H54 (cell line): Measurements from ENCODE around the gene ADAMTS12.

Experiments
- DNase-seq: peaks from one replicate; pipeline ENCODE4 v3.0.0; 2011; ENCODE audit warnings: low spot score, mixed read lengths; ENCODE audit not compliant: insufficient read length
- FAIRE-seq: peaks from 3 replicates; lab custom pipeline; 2011; peaks lifted over from hg19 to GRCh38; lab: Jason Lieb, UNC
- POLR2A ChIP-seq: IDR thresholded peaks from 2 replicates; pipeline ENCODE4 v1.6.1; 2011; ENCODE audit warnings: low read depth, mild to moderate bottlenecking, low read length

Gene ADAMTS12

DNA sequence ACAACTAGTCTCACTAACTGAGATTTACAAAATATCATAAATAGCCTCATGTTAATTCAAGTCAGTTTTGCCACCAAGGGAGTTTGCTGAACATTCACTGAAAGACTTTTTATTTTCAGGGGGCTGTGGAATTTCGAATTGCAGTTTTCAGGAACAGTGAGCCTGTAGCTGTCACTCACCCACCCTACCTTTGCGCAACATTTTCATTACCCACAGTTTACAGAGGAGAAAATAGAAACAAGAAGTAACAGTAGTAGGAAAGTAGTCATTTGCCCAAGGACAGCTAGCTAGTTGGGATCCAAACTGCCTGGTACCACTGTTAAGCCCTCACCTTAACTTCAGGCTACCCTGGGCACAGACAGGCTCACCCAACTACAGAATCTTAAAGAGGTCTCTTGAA, 154.1 kb downstream of the ADAMTS12 start:
- no peak for TF ChIP-seq POLR2A
- no peak for FAIRE-seq
- no peak for DNase-seq

DNA sequence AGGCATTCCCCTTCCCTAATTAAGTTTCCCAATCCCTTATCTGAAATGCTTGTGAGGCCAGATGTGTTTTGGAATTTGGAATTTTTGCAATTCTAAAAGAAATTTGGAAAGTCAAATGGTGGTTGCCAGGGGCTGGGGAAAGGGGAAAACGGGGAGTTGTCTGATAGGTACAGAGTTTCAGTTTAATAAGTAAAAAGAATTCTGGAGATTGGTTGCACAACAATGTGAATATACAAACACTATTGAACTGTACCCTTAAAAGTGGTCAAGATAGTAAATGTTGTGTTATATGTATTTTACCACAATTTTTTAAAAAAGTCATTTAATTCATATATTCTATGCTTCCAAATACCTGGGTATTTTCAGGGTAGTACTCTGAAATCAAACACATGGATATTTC, 154.5 kb downstream of the ADAMTS12 start:
- DNase-seq, result no peak
- TF ChIP-seq POLR2A, result no peak
- no peak for FAIRE-seq

DNA sequence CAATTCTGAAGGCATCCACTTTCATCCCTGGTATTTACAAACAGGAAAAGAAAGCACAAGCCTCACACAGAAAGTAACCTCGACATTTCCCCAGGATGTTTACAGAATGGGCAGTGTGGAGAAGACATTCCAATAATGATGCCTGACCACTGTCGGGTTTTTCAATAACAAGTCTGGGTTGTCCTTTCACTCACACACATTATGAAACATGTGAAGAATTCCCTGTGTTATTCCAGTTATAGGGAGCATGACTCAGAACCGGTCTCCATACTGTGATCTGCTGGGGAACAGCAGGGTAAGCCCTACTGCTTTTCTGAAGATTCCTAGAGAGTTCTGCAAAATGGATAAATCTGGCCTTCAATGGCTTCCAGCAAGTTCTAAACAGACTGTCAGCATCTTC, 155.3 kb downstream of the ADAMTS12 start:
- no peak for TF ChIP-seq POLR2A
- no peak for DNase-seq
- FAIRE-seq, result no peak

DNA sequence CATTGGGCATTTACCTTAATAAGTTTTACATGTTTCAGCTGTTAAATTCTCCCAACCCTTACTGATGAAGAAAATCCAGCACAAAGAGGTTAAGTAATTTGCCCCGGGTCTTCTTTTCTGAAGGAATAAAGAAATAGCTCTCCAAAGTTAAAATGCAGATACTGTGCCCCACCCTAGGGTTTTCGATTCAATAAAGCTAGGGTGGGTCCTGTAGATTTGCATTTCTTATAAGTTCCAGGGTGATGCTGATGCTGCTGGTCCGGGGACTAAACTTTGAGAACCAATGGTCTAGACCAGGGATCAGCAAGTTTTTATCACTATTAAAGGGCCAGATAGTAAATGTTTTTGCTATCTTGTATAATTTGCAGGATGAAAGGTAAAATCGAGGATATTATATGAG, 156.7 kb downstream of the ADAMTS12 start:
- no peak for FAIRE-seq

DNA sequence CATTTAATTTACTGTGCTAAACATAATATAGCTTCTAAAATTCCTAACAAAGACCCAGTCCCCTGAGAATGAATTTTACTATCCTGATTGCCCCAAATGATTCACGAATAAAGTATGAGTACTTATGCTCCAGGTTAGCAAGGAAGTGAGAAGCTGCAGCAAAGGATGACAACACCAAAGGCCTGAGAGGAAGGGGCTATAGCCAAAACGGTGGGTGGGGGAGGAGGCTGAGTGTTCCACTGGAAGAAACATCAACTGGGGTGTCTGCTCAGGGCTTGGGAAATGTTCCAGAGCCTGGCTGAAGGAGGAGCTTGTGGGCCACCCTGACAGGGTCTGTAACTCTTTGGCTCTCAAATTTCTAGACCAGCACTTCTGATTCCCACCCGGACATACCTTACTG, 157.3 kb downstream of the ADAMTS12 start:
- FAIRE-seq, result no peak
- no peak for DNase-seq
- TF ChIP-seq POLR2A, result no peak

More for the DNA sequence above, 156.7 kb downstream of the ADAMTS12 start:
- no peak for TF ChIP-seq POLR2A
- no peak for DNase-seq

DNA sequence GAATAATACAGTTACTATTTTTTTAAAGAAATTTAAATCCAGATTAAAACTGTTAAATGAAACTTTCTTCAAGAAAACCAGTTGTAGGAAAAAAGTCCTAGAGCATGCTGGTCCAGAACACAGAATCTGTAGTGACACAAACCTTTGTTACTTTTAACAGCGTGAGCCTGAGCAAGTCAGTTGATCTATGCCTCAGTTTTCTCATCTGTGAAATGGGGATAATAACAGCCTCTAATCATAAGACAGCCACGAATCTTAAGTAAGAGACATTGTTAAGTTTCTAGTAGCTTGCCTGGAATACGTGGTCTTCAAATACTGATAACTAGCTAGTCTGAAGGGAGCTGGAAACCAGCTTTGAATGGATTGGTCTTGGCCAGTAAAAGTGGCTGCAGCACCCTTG, 158.6 kb downstream of the ADAMTS12 start:
- DNase-seq (no peak), FAIRE-seq (no peak)
- no peak for TF ChIP-seq POLR2A

DNA sequence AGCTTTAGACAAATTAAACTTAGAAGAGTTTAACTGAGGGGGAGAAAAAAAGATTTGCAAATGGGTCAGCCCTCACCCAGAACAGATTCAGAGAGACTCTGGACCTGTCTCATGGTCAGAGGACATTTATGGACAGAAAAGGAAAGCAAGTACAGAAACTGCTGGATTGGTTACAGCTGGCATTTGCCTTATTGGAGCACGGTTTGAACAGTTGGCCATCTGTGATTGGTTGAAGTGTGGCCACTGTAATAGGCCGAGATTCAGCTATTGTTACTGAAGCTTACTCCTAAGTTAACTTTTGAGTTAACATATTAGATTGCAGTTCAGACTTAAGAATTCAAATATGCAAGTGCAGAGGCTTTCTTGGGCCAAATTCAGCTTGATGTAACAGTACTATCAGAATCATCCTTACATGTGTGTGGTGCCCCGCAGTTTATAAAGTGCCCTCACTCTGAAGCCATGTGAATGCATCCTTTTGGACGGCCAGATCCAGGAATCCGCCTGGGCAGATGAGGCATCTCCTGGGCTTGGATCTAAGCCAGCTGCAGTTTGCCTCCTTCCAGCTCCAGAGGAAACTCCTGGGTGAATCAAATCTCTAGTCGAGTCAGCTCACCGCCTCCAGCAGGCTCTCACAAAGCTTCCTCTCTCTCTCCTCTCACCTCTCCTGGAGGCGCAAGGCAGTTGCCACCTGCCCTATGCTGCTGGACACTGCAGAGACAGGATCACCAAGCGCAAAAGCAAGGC, 165.2 kb downstream of the ADAMTS12 start:
- no peak for FAIRE-seq
- no peak for TF ChIP-seq POLR2A
- no peak for DNase-seq

DNA sequence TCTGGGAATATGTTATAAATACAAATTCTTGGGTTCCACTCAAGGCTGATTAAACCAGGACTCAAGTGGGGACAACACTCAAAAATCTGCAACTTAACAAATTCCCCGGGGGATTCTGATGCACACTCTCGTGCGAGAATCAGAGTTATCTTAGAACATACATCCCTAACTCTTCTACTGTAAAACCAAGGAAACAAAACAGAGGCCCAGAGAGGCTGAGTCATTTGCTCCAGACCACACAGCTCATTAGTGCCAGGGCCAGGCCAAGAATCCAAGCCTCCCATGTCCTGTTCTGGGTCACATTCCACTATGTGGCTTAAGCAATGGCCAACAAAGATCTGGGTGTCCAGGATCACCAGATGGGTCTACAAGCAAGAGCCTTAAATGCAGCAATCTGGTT, 166.0 kb downstream of the ADAMTS12 start:
- no peak for TF ChIP-seq POLR2A
- no peak for FAIRE-seq
- DNase-seq, result no peak

DNA sequence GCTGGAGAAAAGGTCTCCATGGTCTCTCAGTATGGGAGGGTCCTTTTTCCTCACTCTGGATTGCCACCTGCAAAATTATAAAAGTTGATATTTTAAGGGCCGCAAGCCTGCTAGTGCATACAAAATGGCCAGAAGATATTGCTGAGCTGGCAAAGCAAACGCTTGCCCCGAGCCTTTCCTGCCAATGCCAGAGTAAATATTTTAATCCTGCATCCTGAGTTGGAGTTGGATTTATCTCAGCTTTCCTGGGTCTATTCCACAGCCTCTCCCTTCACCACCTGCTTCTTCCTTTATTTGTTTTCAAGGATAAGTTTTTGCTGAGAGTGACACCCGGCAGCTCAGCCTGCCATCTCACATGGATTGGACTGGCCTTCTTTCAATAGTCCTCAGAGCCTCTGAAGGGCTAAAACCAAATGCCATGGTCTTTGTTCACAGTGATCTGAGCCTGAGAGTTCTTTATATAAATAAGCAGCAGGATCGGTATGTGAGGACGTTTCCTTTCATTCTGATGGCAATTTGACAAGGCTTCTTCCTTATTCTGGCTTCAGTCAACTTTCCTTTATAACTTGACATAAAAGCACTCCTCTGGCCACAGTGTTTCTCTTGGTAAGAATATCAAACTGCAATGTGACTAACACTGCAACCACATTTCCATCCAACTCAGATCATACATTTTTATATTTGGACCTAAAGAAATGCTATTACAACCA, 170.1 kb downstream of the ADAMTS12 start:
- DNase-seq (no peak), FAIRE-seq (no peak)
- TF ChIP-seq POLR2A, result no peak

DNA sequence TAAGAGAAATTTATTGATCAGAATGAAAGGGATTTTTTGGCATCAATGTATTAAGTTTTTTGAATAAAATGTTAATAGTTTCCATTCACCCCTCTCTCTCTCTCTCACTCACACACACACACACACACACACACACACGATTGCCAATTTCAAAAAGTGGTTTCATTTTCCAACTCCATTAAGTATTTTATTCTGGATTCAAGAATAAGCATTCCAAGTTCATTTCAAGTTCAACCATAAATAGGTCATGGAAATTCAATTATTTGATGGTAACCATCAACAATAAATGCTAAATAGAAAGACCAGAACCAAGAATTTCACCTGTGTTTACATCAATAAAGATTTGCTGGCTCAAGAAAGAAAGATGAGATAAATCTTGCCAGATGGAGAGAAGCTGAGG, 171.6 kb downstream of the ADAMTS12 start:
- FAIRE-seq (no peak), DNase-seq (no peak)
- no peak for TF ChIP-seq POLR2A

DNA sequence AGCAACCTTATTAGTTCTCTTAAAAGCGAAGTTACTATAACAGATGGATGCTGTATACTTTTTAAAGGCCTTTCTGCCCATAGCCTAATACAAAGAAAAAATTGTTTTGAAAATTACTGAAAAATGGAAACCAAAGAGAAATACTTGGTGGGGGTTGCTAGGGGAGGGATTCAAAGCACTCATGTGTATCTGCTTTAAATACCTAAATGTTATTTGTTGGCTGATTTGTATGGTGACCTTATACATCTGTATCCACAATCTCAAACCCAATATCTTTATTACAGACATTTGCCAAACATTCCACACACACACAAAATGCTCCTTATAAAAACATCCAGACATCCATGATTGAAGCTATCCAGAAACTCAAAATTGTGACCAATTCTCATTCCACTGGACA, 172.0 kb downstream of the ADAMTS12 start:
- TF ChIP-seq POLR2A, result no peak
- FAIRE-seq (no peak), DNase-seq (no peak)

DNA sequence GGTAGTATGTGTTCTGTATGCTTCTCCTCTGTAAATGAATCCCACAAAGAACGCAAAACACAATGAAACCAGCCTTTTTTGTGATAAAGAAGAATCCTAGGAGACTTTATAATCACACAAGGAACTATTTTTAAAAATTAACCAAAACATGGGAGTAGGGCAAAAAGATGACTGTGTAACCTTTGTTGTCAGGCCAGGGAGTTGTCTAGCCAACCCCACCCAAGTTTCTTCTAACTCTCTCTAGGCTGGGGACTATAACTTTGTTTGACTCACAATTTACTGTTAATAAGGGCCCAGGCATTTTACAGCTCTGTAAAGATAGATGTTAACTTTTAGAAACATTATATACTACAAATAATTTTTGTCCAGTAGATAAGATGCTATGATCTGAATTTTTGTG, 176.1 kb downstream of the ADAMTS12 start:
- TF ChIP-seq POLR2A, result no peak
- FAIRE-seq, result no peak
- no peak for DNase-seq

DNA sequence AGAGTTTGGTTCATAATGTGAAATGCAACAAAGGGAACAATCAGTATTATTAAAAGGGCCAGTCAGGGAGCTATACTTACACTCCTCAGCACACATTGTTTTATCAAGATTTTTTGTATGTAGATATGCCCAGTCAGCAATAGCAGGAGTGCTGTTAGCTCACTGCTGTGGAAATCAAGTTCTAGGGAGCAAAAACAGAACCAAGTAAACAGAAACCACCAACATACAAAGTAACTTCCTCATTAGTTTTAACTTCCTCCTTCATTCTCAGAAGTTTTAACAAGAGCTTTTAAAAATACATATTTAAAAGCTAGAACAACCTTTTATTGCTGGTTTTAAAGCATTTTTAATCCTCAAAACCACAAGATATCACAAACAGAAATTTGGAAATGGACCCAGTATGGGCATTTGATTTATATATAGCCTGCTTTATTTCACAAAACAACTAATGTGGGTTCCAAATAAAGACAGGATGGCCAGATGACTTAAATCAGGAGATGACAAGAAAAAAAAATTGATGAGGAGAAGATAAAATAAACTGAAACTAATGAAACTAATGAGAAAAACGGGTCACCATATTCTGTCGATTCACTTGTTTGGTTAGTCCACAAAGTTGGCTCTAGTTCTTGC, 178.5 kb downstream of the ADAMTS12 start:
- no peak for FAIRE-seq

DNA sequence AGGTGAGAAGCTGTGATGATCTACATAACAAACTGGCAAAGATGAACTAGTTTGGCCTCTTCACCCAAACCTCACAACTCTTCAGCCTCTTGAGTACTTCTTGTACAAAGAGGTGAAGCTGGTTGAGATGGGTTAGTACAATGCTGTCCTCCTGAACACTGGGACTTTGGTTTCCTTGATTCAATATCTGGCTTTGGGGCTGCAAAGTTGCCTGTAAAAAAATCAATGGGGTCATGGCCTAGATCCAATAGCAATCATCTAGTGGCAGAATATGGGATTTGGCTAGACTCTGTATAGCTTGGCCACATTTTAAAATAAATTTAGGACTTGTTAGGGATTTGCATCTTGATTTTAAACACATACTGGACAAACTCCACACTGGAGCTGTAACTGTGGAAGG, 179.1 kb downstream of the ADAMTS12 start:
- no peak for TF ChIP-seq POLR2A
- FAIRE-seq, result no peak
- DNase-seq, result no peak

More for the DNA sequence above, 178.5 kb downstream of the ADAMTS12 start:
- no peak for DNase-seq
- no peak for TF ChIP-seq POLR2A

DNA sequence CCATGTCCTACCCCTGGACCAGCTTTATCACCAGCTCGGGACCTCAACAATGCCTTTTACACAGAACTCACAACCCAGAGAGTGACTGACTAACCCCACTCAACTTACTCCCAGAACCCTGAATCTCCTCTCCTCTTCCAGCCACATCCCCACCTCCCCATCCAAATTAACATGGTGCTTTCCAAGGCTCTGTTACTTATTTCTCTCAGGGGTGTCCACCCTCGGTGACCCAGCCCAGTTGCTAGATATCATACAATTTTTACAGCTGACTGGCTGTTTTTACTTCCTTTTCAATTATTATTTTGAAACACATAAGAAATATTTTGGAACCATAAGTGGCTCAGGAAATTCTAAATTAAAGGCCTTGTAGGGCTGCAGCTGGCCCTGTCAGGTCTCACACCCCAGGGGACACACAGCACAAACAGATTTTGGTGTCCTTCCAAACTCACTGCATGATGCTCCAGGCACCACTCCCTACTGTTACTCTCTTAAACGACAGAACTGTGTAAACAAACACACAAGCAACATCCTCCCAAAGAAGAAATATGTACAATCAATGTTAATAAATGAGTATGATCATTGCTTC, 180.6 kb downstream of the ADAMTS12 start:
- FAIRE-seq (peak; percentile 55), DNase-seq (no peak)
- TF ChIP-seq POLR2A, result no peak
